WTC11 (cell line): ENCODE results near the gene SMARCC2. TPM values are rescaled to one million over a fixed set of nuclear protein-coding genes. Genes with fewer than 3 reads are reported as not detected.
A peak's percentile ranks its signal among the peaks of the same experiment; 100 is the strongest.

Experiments
- ATAC-seq: fragments of 200-7000 bp; cut with Tn5 transposase; 2 replicates; pipeline ENCODE4 v1.10.0; 2021; ENCODE audit warnings: mild to moderate bottlenecking, moderate library complexity
- CTCF ChIA-PET: fragments of 300-600 bp; sonication (Branson Sonifier 250); formaldehyde crosslinking; loops from one replicate; lab custom pipeline; 2021; ENCODE audit warnings: antibody characterized with exemption; lab: Charles Lee
- POLR2A ChIA-PET: fragments of 350-600 bp; sonication (Branson Sonifier 250); formaldehyde crosslinking; loops from one replicate; lab custom pipeline; 2021; ENCODE audit warnings: antibody characterized with exemption; lab: Charles Lee
- DNase-seq: peaks from one replicate; pipeline ENCODE4 v3.0.0; 2021; ENCODE audit warnings: low spot score
- H3K27ac Mint-ChIP-seq: 2 replicates; pipeline ENCODE4 v1.8.0; 2021; ENCODE audit warnings: mixed read lengths
- H3K27me3 Mint-ChIP-seq: 2 replicates; pipeline ENCODE4 v1.8.0; 2021; ENCODE audit warnings: low read depth, mild to moderate bottlenecking, moderate library complexity, mixed read lengths
- H3K36me3 Mint-ChIP-seq: 2 replicates; pipeline ENCODE4 v1.8.0; 2021; ENCODE audit warnings: mixed read lengths
- H3K4me1 Mint-ChIP-seq: 2 replicates; pipeline ENCODE4 v1.8.0; 2022; ENCODE audit warnings: mixed read lengths
- H3K4me3 Mint-ChIP-seq: 2 replicates; pipeline ENCODE4 v1.8.0; 2021; ENCODE audit warnings: mild to moderate bottlenecking, moderate library complexity, mixed read lengths
- H3K9me3 Mint-ChIP-seq: 2 replicates; pipeline ENCODE4 v1.8.0; 2021; ENCODE audit warnings: mixed read lengths
- AR ChIP-seq: fragments of 250-450 bp; sonication (Bioruptor Pico); IDR thresholded peaks from 2 replicates; pipeline ENCODE4 v1.9.0; 2021; ENCODE audit warnings: mild to moderate bottlenecking
- E2F1 ChIP-seq: sonication (generic); formaldehyde crosslinking; IDR thresholded peaks from 2 replicates; pipeline ENCODE4 v1.8.0; 2022; ENCODE audit warnings: mild to moderate bottlenecking, missing genetic modification reagents
- HMGXB4 ChIP-seq: sonication (generic); formaldehyde crosslinking; IDR thresholded peaks from 2 replicates; pipeline ENCODE4 v1.8.1; 2023; ENCODE audit warnings: mild to moderate bottlenecking, moderate library complexity, missing genetic modification reagents
- JAZF1 ChIP-seq: fragments of 250-450 bp; sonication (Bioruptor Pico); IDR thresholded peaks from 2 replicates; pipeline ENCODE4 v1.9.0; 2021; ENCODE audit warnings: moderate library complexity, mild to moderate bottlenecking, inconsistent platforms
- MXD4 ChIP-seq: fragments of 250-450 bp; sonication (Bioruptor Pico); IDR thresholded peaks from 2 replicates; pipeline ENCODE4 v1.8.0; 2021; ENCODE audit warnings: mild to moderate bottlenecking, moderate library complexity, borderline replicate concordance
- NR2C2 ChIP-seq: sonication (generic); formaldehyde crosslinking; IDR thresholded peaks from 2 replicates; pipeline ENCODE4 v1.8.0; 2022; ENCODE audit warnings: mild to moderate bottlenecking, missing genetic modification reagents
- RELA ChIP-seq: sonication (generic); formaldehyde crosslinking; IDR thresholded peaks from 2 replicates; pipeline ENCODE4 v1.8.1; 2022; ENCODE audit warnings: missing genetic modification reagents, mild to moderate bottlenecking, borderline replicate concordance
- RORB ChIP-seq: fragments of 250-450 bp; sonication (Bioruptor Pico); IDR thresholded peaks from 2 replicates; pipeline ENCODE4 v1.9.0; 2021; ENCODE audit warnings: mild to moderate bottlenecking
- USF1 ChIP-seq: sonication (generic); formaldehyde crosslinking; IDR thresholded peaks from 2 replicates; pipeline ENCODE4 v1.8.0; 2022; ENCODE audit warnings: mild to moderate bottlenecking, missing genetic modification reagents
- ZNF396 ChIP-seq: fragments of 250-450 bp; sonication (Bioruptor Pico); IDR thresholded peaks from 2 replicates; pipeline ENCODE4 v1.8.0; 2021; ENCODE audit warnings: mild to moderate bottlenecking, moderate library complexity, borderline replicate concordance
- ZNF532 ChIP-seq: fragments of 250-450 bp; sonication (Bioruptor Pico); IDR thresholded peaks from 2 replicates; pipeline ENCODE4 v1.9.0; 2021; ENCODE audit warnings: mild to moderate bottlenecking, borderline replicate concordance
- ZNF671 ChIP-seq: fragments of 250-450 bp; sonication (Bioruptor Pico); IDR thresholded peaks from 2 replicates; pipeline ENCODE4 v1.8.0; 2021; ENCODE audit warnings: mild to moderate bottlenecking
- ZSCAN18 ChIP-seq: fragments of 250-450 bp; sonication (Bioruptor Pico); IDR thresholded peaks from 2 replicates; pipeline ENCODE4 v2.1.2; 2022; ENCODE audit warnings: mild to moderate bottlenecking, moderate library complexity
- total RNA-seq: library from RNA; stranded (reverse); gene quantifications from 3 replicates; pipeline ENCODE4 v1.2.3, GENCODE V29; 2021
- TF ChIP-seq, protein P1 (sequence below): sonication (generic); formaldehyde crosslinking; IDR thresholded peaks from 2 replicates; pipeline ENCODE4 v1.8.0; 2023; ENCODE audit warnings: missing genetic modification reagents

The SMARCC2 gene
- total RNA-seq, 1 experiment from 2014 or later, result 76.8 TPM

- no peak overlapping the region for H3K4me3 Mint-ChIP-seq
These were observed 34.5 kb downstream of the SMARCC2 start for GRCh38 chr12:56154818-56155217.

DNA sequence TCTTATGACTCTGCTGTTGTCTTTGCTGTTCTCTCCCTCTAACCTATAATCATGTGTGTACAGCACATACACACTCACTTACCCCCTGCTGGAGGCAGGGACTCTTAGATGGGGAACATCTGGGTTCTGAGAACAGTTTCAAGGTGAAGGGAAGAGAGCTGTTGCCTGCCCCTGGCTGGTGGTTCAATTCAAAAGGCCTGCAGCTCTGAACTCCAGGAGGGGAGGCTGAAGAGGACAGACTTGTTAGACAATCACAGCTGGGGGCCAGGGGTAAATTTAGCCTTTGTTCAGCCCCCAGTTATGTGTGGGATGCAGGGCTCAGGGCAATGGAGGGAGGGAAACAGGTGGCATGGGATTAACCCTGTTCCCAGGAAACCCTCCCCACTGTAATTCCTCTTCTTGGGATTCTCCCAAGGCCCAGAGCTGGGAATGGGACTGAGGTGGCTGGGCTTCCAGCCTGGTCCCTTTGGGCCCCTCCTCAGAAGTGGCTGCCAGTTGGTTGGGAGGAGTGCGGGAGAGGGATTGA is 35.0 kb downstream of the SMARCC2 start:
- Mint-ChIP-seq H3K27me3 (no peaks in the 10 kb centered on the region), H3K27ac (no peak overlapping the region), H3K4me3 (no peak overlapping the region), H3K4me1 (peaks cover 25% of the 10 kb centered on the region), H3K36me3 (peaks cover 23% of the 10 kb centered on the region), H3K9me3 (no peaks in the 10 kb centered on the region)
- ATAC-seq, result no peak
- ChIA-PET POLR2A (no interaction called here), CTCF (interaction anchor here (0.5 to 1.3 kb wide), 4 partner anchors 18 to 35 kb away, joined by 3 read pairs; partner anchors contain the start of genes ESYT1 and SMARCC2)
- no peak for DNase-seq
- no peak for TF ChIP-seq ZSCAN18 (CRISPR knock-in tag)
- TF ChIP-seq ZNF532 (CRISPR knock-in tag), result no peak
- no peak for TF ChIP-seq MXD4 (CRISPR knock-in tag)
- TF ChIP-seq, protein P1, sequence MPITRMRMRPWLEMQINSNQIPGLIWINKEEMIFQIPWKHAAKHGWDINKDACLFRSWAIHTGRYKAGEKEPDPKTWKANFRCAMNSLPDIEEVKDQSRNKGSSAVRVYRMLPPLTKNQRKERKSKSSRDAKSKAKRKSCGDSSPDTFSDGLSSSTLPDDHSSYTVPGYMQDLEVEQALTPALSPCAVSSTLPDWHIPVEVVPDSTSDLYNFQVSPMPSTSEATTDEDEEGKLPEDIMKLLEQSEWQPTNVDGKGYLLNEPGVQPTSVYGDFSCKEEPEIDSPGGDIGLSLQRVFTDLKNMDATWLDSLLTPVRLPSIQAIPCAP (CRISPR knock-in tag), result no peak
- no peak for TF ChIP-seq RORB (CRISPR knock-in tag)
- no peak for TF ChIP-seq NR2C2 (CRISPR knock-in tag)
- TF ChIP-seq JAZF1 (CRISPR knock-in tag), result no peak
- no peak for TF ChIP-seq USF1
- no peak for TF ChIP-seq HMGXB4 (CRISPR knock-in tag)

More at GRCh38 chr12:56154818-56155217, 34.5 kb downstream of the SMARCC2 start:
- H3K36me3 Mint-ChIP-seq, result peaks cover 25% of the 10 kb centered on the region
- no peak for TF ChIP-seq ZNF671 (CRISPR knock-in tag)
- no peak for TF ChIP-seq ZNF396 (CRISPR knock-in tag)
- TF ChIP-seq RELA (CRISPR knock-in tag), result no peak
- no peak for TF ChIP-seq JAZF1 (CRISPR knock-in tag)
- TF ChIP-seq E2F1 (CRISPR knock-in tag), result no peak
- no peak for TF ChIP-seq AR
- ChIA-PET POLR2A (no interaction called here), CTCF (interaction anchor here (0.9 to 1.3 kb wide), 4 partner anchors 27 to 161 kb away, joined by 3 read pairs; partner anchors contain the start of genes CNPY2, ESYT1 and SMARCC2)
- H3K27ac Mint-ChIP-seq, result peak overlapping the region; percentile 55; the same call in 1 of the 2 replicates
- ATAC-seq (no peak), DNase-seq (no peak)
- no peaks in the 10 kb centered on the region for H3K27me3 Mint-ChIP-seq
- no peaks in the 10 kb centered on the region for H3K9me3 Mint-ChIP-seq
- H3K4me1 Mint-ChIP-seq, result peaks cover 30% of the 10 kb centered on the region
